ENCODE data around the gene GPR68.
A peak's percentile ranks its signal among the peaks of the same experiment; 100 is the strongest.
"Not testable (repeated sequence)": the region's sequence is repeated elsewhere in the genome, so short reads cannot be mapped to it uniquely, and the experiment has no call there.

The GPR68 gene

DNA sequence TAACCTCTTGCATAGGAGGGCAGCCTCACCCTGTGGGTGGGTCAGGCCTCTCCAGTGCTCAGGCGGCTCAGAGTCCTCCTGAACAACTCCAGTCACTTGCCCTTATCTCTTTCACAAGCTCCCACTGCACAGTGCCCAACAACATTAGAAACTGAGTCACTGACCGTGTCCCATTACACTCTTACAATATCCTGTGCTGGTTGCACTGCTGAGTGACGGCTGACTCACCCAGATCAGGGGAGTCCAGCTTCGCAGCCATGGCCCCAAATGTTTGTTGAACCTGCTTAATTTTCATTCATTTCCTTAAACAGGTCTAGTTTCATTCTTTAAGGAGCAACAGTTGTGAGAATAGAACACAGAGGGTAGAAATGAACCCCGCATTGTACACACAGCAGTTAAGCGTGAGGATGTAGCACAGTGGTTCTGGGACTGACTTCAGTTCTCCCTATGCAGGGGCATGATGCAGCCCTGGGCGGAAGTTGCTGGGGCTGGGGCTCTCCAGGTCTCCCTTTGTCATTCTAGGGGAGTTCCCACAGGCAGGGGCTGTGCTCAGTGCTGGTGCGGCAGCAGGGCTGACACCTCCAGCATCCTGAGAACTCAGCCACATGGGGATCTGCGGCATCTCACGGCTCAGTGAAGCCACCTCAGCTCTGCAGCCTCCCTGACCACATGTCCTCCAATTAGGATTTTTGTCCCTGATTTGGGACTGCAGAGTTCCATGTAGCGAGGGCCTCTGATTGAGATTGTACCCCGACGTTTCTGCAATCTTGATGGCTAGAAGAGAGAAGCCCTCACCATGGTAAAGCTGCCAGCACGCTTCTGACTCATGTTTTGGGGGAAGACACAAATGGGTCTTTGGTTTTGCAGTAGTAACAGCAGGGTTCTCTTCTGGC is 16.1 kb downstream of the GPR68 start:
- peak; percentile 50 for DNase-seq (ENCODE audit: low spot score)

DNA sequence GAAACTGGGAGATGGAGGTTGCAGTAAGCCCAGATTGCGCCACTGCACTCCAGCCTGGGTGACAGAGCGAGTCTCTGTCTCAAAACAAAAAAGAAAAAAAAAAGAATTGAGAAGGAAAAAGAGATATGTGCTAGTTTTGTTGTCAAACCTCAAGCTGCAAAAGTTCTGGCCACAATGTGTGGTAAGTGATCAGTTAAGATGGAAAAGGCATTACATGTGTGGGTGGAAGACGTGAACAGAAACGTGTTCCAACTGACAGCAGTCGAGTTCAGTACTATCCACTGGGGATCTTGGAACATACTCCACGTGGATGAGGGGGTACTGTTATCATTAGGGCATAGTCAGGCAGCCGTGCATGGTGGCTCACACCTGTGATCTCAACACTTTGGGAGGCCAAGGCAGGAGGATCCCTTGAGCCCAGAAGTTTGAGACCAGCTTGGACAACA is 17.3 kb downstream of the GPR68 start:
- DNase-seq (ENCODE audit: low spot score), result no peak

DNA sequence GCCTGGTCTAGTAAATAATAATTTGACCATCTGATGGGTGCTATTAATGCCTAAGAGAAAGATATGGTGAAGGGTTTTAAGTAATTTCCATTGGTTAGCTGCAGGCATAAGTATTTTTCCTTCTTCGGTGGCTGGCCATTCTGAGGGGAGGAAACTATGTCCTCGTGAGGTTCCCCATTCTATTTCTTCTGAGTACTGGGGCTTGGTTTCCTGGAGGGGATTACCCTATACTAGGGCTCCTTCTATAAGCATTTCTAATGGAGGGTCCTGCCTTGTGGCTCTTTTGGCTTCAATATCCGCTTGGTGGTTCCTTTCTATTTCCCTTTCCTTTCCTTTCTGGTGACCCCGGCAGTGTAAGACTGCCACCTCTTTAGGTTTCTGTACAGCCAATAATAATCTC is 18.1 kb downstream of the GPR68 start:
- not testable (repeated sequence) for DNase-seq (ENCODE audit: low spot score)

DNA sequence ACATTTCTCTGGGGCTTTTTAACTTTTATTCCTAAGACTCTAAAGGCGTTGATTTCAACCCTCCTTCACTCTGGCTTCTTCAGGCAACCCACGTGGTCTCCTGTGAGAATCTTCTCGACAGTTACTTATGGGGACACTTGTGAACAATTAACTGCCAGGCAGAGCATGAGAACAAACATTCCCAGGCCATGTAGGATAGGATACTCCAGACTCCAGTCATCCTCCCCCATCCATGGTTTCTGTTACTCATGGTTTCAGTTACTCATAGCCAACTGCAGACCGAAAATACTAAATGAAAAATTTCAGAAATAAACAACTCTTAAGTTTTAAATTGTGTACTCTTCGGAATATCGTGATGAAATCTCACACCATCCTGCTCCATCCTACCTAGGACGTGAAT is 19.5 kb downstream of the GPR68 start:
- DNase-seq (ENCODE audit: low spot score), result peak; percentile 24

DNA sequence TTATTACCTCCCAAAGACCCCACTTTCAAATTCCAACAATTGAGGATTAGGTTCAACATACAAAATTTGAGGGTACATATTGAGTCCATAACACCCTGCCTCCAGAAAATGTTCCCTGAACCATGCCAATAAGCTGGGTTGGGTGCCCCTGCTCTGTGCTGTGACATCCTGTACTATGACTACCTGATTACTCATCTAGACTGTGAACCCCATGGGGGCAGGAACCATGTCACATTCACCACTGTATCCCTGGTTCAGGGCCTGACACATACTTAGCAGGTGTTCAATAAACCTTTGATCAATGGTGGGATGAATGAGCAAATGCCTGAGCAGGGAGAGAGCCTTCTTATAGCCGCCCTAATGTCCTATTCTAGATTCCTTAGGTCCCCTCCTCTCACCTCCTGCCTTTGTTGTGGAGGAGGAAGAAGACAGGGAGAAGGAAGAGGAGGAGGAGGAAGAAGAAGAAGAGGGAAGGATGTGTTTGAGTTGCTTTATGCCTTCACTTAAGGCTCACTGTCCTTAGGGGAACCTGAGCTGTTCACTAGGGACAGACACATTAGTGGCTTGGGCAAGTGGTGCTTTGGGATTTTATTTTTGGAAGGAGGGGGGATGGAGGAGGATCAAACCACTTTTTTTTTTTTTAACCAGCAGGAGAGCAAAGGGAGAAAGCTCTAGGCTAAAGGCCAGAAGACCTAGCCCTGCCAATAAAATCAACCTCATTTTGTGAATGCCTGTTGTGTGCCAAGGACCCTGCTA is 21.3 kb downstream of the GPR68 start:
- peak; percentile 51 for DNase-seq (ENCODE audit: low spot score)

DNA sequence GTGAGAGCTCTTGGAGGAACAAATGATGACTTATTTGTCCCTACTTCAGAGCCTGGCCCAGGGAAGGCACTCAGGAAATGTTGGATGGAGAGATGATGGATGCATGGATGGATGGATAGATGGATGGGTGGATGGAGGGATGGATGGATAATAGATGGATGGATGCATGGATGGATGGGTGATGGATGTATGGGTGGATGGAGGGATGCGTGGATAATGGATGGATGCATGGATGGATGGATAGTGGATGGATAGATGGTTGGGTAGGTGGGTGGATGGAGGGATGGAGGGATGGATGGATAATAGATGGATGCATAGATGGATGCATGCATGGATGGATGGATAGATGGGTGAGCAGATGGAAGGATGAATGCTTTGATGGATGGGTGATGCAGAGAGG is 23.2 kb downstream of the GPR68 start:
- DNase-seq (ENCODE audit: low spot score), result no peak

DNA sequence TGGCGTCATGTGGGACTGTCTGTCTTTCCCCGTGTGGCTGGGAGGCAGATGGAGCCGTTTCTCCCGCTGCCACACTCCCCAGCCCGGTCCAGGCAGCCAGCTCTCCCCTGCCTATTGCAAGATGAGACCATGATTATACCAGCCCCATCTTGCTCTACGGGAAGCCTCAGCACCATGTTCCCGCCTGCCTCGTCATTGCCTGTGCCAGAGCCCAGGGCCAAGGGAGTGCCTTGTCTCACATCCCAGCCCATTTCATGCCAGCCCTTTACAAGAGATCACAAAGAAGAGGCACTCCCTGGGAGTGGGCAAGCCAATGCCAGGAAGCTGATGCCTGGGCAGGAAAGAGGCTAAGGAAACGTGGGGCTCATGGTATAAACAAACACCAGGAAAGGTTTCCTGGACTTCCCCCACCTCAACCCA is 23.9 kb downstream of the GPR68 start:
- no peak for DNase-seq (ENCODE audit: low spot score)

DNA sequence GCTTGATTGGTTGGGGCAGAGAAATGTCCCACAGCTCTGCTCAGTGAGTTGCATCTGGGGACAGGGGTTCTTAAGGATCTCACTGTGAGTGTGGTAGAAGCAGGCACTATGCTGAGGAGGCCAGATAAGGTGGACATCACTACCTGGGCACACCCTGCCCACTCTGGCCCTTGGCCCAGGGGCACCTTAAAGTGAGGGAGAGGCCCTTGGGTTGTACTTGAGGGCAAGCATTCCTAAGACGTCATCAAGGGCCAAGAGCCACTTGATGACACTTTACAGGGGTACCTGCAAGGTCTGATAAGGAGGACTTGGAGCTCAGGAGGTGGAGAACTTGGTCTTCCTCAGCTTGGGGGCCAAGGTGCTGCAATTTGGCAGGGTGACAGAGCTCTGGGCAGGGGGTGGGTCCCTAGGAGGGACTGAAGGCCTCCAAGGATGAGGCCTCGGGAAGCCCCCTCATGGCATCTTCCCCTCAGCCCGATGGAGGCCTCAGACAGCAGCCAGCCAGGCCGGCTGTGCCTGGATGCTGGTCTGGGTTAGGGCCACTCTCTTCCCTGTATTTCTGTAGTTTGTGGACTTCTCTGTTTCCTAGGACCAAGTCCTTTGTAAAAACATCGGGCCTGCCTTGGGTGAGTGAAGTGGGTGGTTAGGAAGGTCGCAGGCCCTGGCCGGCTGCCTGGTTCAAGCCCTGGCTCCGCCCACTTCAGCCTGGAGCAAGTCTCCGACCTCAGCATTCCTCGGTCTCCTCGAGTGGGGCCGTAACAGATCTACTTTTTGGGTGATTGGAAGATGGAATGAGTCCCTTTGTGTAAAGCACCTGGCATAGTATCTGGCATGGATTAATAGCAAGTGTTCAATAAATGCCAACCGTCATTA is 24.8 kb downstream of the GPR68 start:
- no peak for DNase-seq (ENCODE audit: low spot score)

DNA sequence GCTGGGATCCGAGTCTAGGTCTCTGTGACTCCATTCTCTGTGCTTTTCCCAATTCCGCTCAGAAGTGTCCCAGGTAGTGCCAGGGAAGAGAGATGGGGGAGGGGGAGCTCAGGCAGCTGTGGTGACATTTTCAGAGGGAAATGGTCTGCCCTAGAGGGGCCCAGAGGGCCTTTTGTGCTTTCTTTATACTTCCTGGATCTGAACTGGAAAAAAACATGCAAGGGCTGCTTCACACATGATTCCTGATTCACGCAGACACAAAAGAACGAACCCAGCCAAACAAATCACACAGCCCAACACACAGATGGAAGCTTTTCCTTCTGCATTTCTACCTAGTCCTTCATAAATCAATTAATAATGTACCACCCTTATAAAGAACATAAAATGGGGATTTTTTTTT is 26.5 kb downstream of the GPR68 start:
- no peak for DNase-seq (ENCODE audit: low spot score)

DNA sequence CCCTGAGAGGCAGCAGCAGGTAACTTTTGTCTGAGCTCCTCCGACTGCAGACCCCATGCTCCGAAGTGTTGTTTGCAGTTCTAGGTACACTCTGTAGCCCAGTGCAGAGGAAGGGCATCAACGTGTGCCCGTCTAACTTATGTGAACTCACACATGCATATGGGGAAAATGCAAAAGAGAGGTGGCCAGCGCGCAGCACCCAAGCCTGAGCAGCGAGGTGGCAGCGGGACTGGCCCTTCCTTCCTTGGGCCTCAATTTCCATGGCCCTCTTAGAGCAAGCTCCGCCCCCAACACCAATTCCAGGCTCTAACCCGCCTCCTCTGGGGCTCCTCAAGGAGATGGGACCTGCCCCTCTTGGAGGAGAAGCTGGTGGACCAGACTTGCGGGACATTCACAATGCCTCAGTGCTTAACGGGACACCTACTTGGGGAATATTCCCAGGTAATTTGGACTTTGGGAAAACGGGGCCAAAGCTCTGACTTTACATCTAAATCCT is 27.7 kb downstream of the GPR68 start:
- DNase-seq (ENCODE audit: low spot score), result no peak

DNA sequence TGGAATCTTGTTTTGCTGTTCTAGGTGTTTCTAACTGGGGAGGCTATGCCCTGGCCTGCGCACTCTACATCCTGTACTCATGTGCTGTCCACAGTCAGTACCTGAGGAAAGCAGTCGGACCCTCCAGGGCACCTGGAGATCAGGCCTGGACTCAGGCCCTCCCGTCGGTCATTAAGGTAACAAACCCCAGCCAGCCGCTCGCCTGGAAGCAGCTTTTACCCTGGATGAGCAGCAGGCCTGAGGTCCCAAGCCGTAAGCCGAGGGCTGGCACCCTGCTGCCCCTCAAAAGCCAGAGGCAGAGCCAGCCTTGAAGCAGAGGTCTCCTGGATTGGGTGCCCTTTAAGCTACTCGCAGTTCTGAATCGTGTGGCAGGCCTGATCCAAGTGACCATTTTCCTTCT is 29.1 kb downstream of the GPR68 start:
- DNase-seq (ENCODE audit: low spot score), result no peak

DNA sequence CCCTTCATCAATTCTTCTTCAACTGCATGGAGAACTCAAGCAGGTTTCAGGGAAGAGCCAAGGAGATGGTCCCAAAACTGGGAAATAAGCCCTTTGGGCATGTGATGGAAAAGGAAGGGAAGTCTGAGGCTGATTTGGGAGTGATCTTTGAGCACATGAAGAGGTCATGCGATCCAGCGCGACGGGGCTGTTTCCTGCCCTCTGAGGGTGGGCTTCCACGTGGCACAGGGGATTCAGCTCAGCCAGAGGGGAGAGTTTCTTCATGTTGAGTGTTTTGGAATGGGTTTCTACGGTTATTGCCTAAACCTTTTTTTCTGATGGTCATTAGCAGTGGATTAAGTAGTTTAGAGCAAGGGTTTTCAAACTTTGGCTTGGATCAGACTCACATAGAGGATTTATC is 30.2 kb downstream of the GPR68 start:
- DNase-seq (ENCODE audit: low spot score), result no peak

DNA sequence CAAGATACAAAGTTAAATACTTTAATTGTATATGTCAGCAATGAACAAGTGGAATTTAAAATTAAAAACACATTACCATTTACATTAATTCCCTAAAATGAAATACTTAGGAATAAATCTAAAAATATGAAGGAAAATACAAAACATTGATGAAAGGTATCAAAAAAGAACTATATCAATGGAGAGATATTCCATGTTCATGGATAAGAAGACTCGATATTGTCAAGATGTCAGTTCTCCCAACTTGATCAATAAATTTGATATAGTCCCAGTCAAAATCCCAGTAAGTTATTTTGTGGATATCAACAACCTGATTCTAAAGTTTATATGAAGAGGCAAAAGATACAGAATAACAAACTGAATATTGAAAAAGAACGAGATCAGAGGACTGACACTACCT is 33.5 kb downstream of the GPR68 start:
- no peak for DNase-seq (ENCODE audit: low spot score)

DNA sequence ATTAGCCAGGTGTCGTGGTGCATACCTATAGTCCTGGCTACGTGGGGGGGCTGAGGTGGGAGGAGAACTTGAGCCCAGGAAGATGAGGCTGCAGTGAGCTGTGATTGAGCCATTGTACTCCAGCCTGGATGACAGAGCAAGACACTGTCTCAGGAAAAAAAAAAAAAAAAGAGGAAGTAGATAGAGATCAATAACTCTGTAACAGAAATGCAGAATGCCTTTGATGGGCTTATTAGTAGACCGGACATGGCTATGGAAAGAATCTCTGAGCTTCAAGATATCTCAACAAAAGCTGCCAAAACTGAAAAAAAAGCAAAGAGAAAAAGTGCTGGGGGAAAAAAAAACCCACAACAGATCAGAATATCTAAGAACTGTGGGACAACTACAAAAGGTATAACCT is 37.5 kb downstream of the GPR68 start:
- no peak for DNase-seq (ENCODE audit: low spot score)

DNA sequence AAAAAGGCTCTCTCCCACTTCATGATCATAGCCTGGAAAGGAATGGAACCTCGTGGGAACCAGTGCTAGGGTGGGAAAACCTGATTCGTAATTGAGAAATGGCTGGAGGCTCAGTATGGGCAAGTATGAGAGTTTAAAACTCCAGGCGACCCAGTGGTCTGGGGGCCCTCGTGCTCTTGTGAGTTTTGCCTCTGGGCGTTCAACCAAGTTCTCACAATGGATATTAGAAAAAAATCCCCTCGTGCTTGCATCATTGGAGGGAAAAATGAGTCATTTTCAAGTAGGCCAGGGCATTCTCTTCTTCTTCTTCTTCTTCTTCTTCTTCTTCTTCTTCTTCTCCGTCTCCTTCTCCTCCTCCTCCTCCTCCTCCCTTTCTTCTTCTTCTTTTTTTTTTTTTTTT is 39.0 kb downstream of the GPR68 start:
- no peak for DNase-seq (ENCODE audit: low spot score)

DNA sequence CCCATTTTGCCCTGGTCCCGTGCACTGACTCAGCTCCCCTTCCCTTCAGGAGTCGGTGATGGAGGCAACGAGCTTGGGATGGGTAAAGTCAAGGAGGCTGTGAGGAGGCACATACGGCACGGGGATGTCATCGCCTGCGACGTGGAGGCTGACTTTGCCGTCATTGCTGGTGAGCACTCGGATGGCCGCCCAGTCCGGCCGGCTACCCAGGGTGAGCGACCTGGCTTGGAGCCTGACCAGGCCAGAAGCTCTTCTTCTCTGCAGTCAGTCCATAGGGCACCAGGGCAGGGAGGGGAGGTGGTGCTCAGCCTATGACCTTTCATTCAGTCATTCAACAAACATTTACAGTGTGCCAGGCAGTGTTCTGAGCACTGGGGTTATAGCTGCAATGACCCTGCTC is 39.8 kb downstream of the GPR68 start:
- no peak for DNase-seq (ENCODE audit: low spot score)

DNA sequence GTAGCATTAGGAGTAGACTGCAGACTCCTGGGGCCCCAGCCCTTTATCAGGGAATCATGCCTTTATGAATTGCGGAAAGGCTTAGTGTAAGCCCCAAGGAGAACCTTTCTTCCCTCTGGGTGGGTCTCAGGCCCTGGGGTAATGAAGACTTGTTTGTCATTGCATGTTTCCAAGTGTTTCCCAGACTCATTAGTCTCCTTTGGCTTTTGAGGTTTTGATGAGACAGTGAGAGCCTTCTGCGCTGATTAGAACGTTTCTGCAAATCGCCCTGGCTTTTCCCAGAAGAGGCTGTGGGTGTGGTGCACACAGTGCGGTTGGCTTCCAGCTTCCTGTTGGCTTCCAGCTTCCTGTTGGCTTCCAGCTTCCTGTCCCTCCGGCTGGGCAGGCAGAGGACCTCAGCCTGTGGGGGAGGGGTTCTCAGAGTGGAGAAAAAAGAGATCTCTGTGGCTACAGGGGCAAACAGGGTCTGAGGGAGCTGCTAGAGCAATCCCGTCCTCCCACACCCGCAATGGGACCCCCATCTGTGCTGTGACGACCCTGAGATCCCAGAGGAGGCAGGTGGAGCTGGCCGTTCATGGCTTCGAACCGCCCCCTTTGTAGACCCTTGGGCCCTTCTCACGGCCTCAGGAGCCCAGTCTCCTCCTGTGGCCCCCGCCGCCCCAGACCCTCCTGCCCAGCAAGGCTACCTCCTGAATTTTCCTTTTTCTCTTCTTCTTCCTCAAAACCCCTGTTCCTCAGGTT is 42.1 kb downstream of the GPR68 start:
- DNase-seq (ENCODE audit: low spot score), result no peak

DNA sequence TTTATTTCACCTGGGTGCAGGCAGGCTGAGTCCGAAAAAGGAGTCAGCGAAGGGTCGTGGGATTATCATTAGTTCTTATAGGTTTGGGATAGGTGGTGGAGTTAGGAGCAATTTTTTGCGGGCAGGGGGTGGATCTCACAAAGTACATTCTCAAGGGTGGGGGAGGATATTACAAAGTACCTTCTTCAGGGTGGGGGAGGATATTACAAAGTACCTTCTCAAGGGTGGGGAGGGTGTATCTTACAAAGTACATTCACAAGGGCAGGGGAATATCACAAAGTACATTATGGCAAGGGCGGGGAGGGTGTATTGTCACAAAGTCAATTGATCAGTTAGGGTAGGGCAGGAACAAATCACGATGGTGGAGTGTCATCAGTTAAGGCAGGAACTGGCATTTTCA is 43.7 kb downstream of the GPR68 start:
- not testable (repeated sequence) for DNase-seq (ENCODE audit: low spot score)

DNA sequence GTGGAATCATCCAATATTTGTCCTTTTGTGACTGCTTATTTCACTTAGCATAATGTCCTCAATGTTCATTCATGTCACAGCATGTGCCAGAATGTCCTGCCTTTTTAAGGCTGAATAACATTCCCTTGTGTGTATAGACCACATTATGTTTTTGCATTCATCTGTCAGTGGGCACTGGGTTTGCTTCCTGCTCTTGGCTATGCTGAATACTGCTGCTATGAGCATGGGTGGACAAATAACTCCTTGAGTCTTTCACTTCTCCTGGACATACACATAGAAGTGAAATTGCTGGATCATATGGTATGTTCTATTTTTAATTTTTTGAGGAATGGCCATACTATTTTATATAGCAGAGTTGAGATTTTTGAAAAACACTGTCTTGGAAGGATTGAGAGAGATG is 46.9 kb downstream of the GPR68 start:
- DNase-seq (ENCODE audit: low spot score), result no peak

DNA sequence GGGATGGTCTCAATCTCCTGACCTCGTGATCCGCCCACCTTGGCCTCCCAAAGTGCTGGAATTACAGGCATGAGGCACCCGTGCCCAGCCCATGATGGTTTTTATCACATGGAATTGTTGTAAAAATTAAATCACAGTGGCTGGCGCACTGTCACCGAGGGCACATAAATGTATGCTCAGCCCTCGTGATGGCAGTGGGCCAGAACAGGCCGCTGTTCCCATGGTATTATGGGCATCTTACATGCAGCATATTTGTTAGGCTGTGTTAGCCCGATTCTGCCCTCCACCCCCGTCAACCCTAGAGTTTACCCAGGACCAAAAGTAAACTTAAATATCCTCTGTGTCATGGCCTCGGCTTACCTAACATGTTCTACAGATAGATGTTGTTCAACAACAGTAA is 48.6 kb downstream of the GPR68 start:
- no peak for DNase-seq (ENCODE audit: low spot score)

DNA sequence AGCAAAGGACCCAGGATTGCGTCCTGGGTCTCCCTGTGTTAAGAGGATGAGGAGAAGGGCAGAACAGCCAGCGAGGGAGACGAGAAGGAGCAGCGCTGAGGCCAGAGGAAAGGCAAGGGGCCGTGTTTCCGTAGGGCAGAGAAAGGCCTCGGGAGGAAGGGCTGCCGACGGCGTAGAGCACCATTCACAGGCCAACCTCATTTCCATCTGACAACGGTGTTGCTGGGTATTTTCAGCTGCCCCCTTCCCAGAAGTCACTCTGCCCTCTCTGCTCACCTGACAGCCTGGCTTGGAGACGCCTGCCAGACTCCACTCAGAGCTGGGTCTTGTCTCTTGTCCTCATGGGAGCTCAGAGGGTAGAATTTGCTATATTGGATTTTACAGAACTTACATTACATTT is 51.4 kb downstream of the GPR68 start:
- no peak for DNase-seq (ENCODE audit: low spot score)

DNA sequence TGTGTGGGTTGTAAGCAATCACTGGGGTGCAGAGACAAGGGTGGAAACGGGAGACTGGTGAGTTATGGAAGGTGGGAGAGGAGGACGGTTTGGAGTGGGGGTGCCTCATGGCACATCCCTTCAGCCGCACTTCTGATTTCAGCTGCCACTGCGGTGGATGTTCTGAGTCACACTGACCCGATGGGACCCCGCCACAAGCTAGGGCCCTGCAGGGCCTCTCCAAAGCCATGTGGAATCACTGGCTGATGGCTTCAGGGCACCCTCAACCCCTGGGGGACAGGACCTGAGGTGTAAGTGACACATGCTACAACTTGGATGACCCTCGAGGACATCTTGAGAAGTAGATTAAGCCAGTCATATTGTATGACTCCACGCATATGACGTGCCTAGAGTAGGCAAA is 53.7 kb downstream of the GPR68 start:
- DNase-seq (ENCODE audit: low spot score), result no peak

Measured in RKO (cell line).